WI38 (cell line): ENCODE results near the gene DDI2.

ENCODE experiments used
- H3K4me3 ChIP-seq: 2 replicates; pipeline ENCODE4 v1.5.1; 2011; ENCODE audit warnings: low read depth, mild to moderate bottlenecking, control low read depth, low read length
- CTCF ChIP-seq: IDR thresholded peaks from 2 replicates; pipeline ENCODE4 v1.5.1; 2012; ENCODE audit warnings: low read depth, mild to moderate bottlenecking, control low read depth, low read length

The DDI2 gene

GRCh38 chr1:15707239-15707925, 90.1 kb downstream of the DDI2 start:
- TF ChIP-seq CTCF: no peak
- H3K4me3 ChIP-seq: no peak overlapping the region

GRCh38 chr1:15708486-15709137, 91.4 kb downstream of the DDI2 start:
- H3K4me3 ChIP-seq: no peak overlapping the region
- TF ChIP-seq CTCF: no peak

GRCh38 chr1:15709226-15709625, 92.0 kb downstream of the DDI2 start:
- TF ChIP-seq CTCF: no peak
- no peak overlapping the region for H3K4me3 ChIP-seq

- no peak overlapping the region for H3K4me3 ChIP-seq
Observed at GRCh38 chr1:15712168-15712567, 94.9 kb downstream of the DDI2 start.

GRCh38 chr1:15714406-15715136, 97.3 kb downstream of the DDI2 start:
- TF ChIP-seq CTCF: no peak
- no peak overlapping the region for H3K4me3 ChIP-seq

More at GRCh38 chr1:15712168-15712567, 94.9 kb downstream of the DDI2 start:
- TF ChIP-seq CTCF: no peak

- no peak overlapping the region for H3K4me3 ChIP-seq
- TF ChIP-seq CTCF: no peak
Observed at GRCh38 chr1:15717418-15718125, 100.3 kb downstream of the DDI2 start.
